ENCODE results near the gene ATP2B2.
"Not testable (repeated sequence)": the region's sequence is repeated elsewhere in the genome, so short reads cannot be mapped to it uniquely, and the experiment has no call there.

The ATP2B2 gene

DNA sequence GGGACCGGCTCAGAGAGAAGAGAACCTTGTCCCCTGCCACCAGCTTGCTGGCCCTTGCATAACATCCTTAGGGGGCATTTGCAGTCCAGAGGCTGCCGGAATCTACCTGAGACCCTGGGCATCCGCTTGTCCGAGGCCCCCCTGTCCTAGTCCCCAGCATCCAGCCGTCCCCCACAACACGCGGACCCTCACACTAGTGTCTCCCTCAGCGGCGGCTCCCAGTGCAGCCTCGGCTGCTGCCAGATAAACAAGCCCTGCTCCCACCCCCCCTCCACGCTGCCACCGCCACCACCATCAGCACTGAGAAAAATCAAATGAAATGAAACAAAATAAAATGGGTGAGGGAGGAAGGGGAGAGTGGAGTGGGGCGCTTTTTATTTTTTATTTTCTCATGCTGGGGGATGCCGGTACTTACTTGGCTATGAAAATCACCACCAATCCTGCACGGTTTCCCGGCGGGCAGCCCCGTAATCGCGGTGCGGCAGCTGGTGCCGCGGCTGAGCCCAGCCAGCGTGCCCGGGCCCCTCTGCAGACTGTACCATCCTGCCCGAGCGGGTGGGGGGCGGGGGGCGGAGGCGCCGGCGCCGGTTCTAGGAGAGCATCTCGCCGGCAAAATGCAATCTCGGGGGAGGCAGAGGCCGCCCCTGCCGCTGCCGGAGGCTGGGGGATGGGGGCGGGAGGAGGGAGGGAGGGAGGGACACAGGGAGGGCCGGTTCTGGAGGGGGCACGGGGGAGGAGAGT is at the start of gene ATP2B2:
ATP2B2 (minus strand) TSS at position 537 of the 741 bp plus-strand sequence. CDS start 56,043 bp downstream, outside the sequence.
- DNase-seq = peak in 1 of 2 experiments; percentile 30

- no peak for DNase-seq
These were observed 49.4 kb upstream of the ATP2B2 start for GRCh38 chr3:10554746-10555145.

DNA sequence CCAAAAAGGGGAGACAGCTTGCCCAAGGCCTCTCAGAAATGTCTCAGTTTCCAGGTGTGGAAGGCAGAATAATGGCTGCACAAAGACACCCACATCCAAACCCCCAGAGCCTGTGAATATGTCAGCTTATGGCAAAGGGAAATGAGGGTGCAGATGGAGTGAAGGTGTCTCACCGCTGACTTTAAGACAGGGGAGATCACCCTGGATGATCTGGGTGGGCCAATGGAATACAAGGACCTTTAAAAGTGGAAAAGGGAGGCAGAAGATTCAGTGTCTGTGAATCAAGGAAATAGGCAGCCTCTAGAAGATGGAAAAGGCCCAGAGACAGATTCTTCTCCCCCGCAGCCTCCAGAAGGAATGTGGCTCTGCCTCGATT is 48.8 kb upstream of the ATP2B2 start:
- no peak for DNase-seq

GRCh38 chr3:10553591-10554235 is 48.3 kb upstream of the ATP2B2 start:
- DNase-seq = no peak

- peak; percentile 41 to 51 for DNase-seq
These were observed 47.2 kb upstream of the ATP2B2 start for GRCh38 chr3:10552631-10552943.

DNA sequence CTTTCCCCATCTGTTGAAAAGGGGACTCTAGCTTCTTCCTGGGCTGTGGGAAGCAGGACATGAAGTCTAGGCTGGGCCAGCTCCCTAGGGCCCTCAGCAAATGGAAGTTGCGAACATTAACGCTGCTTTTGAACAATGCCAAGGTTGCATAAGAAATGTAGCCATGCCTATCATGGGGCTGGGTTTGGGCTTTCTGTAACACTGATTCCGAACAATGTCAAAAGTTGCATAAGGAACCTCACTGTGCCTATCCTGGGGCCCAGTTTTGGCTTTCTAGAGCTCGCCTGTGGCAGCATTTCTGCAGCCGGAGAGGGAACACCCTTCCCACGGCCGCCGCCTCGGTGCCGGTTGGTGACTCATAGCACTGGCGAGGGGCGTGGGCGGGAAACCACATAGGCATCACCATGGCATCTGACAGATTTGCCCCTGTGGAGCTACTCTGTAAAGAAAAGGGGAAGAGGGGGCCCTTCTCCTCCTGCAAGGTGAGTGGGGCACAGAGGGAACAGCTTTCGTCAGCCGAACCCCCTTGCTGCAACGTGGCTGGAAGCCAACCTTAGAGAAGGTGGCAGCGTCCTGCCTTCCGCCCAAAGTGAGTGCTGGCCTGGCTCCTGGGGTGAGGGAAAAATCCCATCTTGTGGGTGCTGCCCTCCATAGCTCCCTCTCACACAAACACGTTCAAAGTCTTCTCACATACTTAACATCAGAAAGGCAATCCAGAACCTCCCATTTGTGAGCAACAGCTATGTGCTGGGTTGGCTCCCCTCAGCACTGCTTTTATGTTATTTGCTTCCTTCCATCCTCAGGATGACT is 46.6 kb upstream of the ATP2B2 start:
- DNase-seq = peak; percentile 93

DNA sequence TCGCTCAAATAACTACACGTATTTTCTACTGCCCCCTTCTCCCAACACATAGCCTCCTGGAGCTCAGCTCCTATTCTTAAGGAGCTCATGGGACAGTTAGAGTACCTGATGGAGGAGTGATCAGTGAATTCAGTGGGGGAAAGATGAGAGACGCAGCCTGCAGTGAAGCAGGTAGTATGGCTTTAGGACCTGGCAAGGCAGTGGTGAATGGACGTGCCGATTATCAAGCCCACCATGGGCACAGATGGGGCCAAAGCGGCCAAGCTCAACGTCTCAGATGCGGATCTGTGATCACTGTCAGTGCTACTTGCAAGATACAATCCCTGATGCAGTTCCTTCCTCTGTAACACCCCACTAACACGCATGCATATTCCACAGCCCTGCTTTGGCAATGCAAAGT is 45.8 kb upstream of the ATP2B2 start:
- no peak for DNase-seq

- DNase-seq = no peak
These were observed 45.3 kb upstream of the ATP2B2 start for GRCh38 chr3:10550705-10551104.

DNA sequence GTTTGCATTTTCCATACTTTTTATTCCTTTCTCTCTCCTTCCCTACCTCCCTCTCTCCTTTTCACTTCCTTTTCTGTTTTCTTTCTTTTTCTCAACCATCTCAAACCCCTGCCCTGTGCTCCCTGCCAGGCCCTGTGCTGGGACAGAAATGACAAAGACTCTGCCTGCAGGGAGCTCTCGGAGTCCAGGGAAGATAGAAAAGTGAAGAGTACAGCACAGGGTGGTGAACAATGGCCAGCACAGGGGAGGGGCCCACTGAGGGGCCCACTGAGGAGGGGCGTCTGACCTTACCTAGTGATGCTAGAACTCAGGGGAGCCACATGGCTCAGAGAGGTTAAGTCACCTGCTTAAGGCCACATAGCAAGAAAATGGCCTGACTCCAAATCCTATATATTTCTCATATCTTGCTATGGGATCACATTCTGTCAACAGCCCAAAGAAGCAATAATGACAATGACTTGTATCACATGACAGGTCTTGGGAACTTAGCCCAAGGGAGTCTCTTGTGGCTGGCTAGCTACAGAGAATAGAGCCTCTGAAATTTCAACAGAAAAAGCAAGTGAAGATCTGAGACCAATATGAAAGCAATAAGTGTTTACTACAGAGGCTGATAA is 44.3 kb upstream of the ATP2B2 start:
- no peak for DNase-seq

- peak; percentile 39 to 51 for DNase-seq
These were observed 43.6 kb upstream of the ATP2B2 start for GRCh38 chr3:10548992-10549391.

GRCh38 chr3:10547841-10548783 is 42.7 kb upstream of the ATP2B2 start:
- DNase-seq = no peak

- no peak for DNase-seq
These were observed 42.0 kb upstream of the ATP2B2 start for GRCh38 chr3:10547413-10547812.

DNA sequence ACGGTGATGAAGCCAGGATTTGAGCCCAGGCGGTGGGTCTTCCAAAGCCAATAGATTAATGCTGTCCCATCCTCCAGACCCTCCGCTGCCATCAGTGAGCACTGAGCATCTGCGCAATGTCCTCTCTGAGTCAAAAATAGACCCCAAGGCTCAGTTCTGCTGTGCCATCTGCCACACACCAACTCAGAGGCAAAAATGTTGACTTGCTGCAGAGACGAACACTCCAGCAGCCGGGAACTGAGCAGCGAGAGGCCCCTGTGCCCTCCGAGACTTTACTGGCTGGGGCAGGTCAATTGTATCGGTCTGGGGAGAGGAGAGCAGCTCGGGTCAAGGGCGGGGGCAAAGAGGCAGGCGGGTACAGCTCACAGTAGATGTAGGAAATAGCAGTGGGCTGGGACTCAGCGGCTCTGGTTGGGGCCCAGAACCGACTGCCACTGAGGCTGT is 41.5 kb upstream of the ATP2B2 start:
- no peak for DNase-seq

DNA sequence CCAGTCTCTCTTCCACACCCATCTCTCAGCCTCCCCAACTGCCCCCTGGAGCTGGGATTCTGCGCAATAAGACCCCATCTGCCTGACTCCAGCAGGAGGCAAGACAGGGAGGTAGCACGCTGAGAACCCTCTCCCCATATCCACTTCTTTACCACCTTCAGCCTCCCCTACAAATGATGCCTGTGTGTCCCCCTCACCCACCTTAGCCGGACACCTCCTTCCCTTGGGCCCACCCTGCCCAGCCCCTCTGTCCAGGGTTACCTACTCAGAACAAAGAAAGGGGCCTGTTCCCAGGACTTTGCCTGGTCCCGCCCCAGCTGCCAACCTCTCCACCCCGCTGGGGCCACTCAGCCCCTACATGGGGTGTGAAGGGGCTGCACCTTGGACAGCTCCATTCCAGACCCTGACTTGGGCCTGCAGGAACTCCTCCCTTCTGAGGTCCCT is 40.8 kb upstream of the ATP2B2 start:
- no peak for DNase-seq

GRCh38 chr3:10542518-10542917 is 37.1 kb upstream of the ATP2B2 start:
- no peak for DNase-seq

- not testable (repeated sequence) for DNase-seq
These were observed 35.0 kb upstream of the ATP2B2 start for GRCh38 chr3:10540347-10540746.

GRCh38 chr3:10534066-10534465 is 28.7 kb upstream of the ATP2B2 start:
- no peak for DNase-seq

DNA sequence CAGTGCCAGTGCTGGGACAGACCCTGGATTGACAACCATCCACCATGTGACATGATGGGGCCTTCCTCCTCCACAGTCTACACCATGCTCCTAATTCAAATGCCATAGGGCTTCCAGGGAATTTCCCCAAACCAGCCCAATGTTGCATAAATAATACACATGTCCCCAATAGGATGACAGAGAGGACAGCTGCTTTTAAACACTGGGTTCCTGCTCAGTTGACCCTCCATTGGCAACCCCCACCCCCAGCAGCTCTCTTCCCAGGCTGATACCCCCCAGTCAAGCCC is 28.3 kb upstream of the ATP2B2 start:
- no peak for DNase-seq

DNA sequence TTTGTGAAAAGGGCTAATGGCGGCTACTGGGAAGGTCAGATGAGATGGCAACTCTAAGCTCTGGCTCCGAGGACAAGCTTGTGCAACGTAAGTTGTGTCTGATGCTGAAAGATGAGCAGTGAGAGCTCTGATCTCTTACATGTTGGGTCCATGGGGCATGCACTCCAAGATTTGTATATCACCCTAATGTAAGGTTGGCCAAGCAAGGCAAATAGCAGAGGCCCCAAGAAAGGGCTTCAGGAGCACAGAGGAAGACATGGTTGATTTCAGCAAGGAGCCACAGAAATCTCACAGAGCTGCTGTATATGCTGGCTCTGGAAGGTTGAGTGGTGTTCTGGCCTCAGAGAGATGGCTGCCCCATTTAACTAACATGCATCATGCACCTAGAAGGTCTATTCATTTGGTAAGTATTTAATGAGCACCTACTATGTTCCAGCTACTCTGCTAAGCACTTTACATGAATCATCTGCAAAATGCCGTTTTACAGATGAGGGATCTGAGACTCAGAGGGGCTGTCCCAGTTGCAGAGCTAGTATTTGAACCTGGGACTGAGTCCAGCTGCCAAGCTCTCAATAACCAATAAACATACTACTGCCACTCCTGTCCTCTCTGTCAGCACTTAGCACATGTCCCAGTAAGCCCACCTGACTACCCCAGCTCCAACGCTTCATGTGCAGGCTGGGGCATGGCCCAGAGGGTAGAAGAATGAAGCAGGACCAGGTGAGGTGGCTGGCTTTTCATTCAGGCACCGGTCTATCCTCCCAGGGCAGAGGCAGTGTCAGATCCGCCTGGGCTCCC is 27.8 kb upstream of the ATP2B2 start:
- peak; percentile 2 to 10 for DNase-seq

DNA sequence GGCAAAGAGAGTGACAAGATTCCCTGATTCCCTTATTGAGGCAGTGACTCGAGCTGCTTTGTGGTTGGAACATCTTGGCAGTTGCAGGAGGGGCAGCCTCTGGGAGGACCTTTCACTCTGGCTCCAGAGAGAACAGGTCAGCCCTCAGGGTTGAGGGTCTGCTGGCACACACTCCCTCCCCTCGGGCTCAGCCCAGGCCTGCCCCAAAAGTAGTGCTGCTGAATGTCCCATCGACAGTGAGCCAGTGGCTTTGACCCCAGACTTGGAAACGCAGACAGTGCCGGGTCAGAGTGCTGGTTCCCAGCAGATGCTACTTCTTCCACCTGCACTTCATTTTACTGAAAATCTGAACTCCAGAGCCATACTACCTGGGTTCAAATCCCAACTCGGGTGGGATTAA is 25.6 kb upstream of the ATP2B2 start:
- DNase-seq = peak in 1 of 2 experiments; percentile 1

DNA sequence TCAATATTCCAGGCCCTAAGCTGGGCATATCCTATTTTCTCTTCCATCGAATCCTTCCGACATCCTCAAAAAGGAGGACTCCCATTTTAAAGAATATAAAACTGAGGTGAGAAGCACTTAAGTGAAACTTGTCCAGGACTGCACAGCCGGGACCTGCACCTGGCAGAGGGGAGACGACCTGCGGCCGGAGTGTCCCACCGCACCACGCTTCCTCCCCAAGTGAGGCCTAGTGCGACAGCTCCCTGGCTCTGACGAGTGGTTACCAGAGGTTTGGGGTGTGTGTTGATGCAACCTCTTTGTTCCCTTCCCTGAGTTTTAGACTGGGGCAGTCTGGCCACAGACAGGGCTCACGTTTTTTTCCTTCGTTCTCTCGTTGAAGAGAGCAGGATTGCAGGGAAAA is 24.9 kb upstream of the ATP2B2 start:
- DNase-seq = peak in 1 of 2 experiments; percentile 2

All from activated T-cell treated with anti-CD3 and anti-CD28 coated beads, Interleukin-2, amount 50 U/mL, for 48 hours (primary cell).